ENCODE results near the gene NIPBL. TPM values are rescaled to one million over a fixed set of nuclear protein-coding genes. Genes with fewer than 3 reads are reported as not detected.

NIPBL gene
- total and polyA plus RNA-seq, 2 of the 8 experiments (the other 6 are each of a cell fraction or from before 2014, with no cell fraction given): 21.1 to 53.5 TPM

GRCh38 chr5:36888303-36888702, 11.7 kb downstream of the NIPBL start:
- Histone ChIP-seq H3K23me2 (ENCODE audit: low read depth, low read length) (no peaks in the 10 kb centered on the region), H3K9ac (replicated peaks in 1 of 4; ENCODE audit: extremely low read depth in 1 of 4, low read depth in 3 of 4, low read length in 3 of 4) (no peak overlapping the region), H3K27ac (ENCODE audit: low read depth, low read length) (no peak overlapping the region), H4K91ac (replicated peaks; ENCODE audit: insufficient read length, low read length) (no peak overlapping the region), H3K4me3 (ENCODE audit: extremely low read depth in 1 of 4, insufficient read depth in 2 of 4, low read depth in 3 of 4, low read length in 4 of 4) (no peak overlapping the region), H2BK20ac (ENCODE audit: low read length) (no peak overlapping the region), H2BK120ac (replicated peaks; ENCODE audit: low read depth, low read length) (no peak overlapping the region), H3K18ac (ENCODE audit: extremely low read depth, low read length) (no peak overlapping the region), H4K8ac (ENCODE audit: extremely low read depth, insufficient read depth, low read length) (no peak overlapping the region), H3K23ac (ENCODE audit: insufficient read length) (no peak overlapping the region), H3K36me3 (ENCODE audit: control insufficient read depth in 2 of 4, insufficient read depth in 4 of 4, low read length in 3 of 4) (no peaks in the 10 kb centered on the region; a peak in 2 of 8 replicates), H3K27me3 (replicated peaks in 1 of 4; ENCODE audit: control insufficient read depth in 3 of 4, extremely low read depth in 1 of 4, insufficient read depth in 3 of 4, low read length in 3 of 4) (no peaks in the 10 kb centered on the region), H3K4ac (replicated peaks; ENCODE audit: insufficient read length, low read depth, low read length) (no peak overlapping the region), H2BK5ac (ENCODE audit: low read depth, low read length) (no peak overlapping the region), H2AK5ac (ENCODE audit: low read depth, low read length) (no peak overlapping the region), H2AFZ (ENCODE audit: low read length) (no peak overlapping the region), H3K14ac (ENCODE audit: insufficient read length) (no peak overlapping the region), H2BK15ac (ENCODE audit: low read length) (no peak overlapping the region), H3K56ac (replicated peaks; ENCODE audit: insufficient read length, low read depth, low read length) (no peak overlapping the region), H3K79me1 (ENCODE audit: low read depth, low read length) (peaks cover 8% of the 10 kb centered on the region), H3K4me2 (ENCODE audit: insufficient read depth in 1 of 2, low read depth in 2 of 2, low read length in 2 of 2) (no peak overlapping the region), H4K5ac (ENCODE audit: insufficient read length, low read depth, low read length) (no peak overlapping the region), H2BK12ac (ENCODE audit: low read depth, low read length) (no peak overlapping the region), H3K79me2 (ENCODE audit: control insufficient read depth in 1 of 2, insufficient read depth in 2 of 2, low read length in 2 of 2) (peaks cover 14 to 95% of the 10 kb centered on the region in 2 experiments), H4K20me1 (replicated peaks in 1 of 2; ENCODE audit: control insufficient read depth in 1 of 2, insufficient read depth in 2 of 2, low read length in 2 of 2) (peaks cover 4 to 5% of the 10 kb centered on the region in 2 experiments), H3K4me1 (replicated peaks in 1 of 4; ENCODE audit: control insufficient read depth in 3 of 4, insufficient read depth in 4 of 4, low read length in 3 of 4) (no peaks in the 10 kb centered on the region; a peak in 1 of 7 replicates), H3K9me3 (ENCODE audit: insufficient read depth in 2 of 2, low read depth in 1 of 2, low read length in 1 of 2) (0 out of 4 replicates have a peak, but pooled peaks cover 0 to 2% of the 10 kb centered on the region in 2 experiments)
- DNase-seq (ENCODE audit: low read depth in 1 of 2, low spot score in 2 of 2): no peak
- TF ChIP-seq KDM4A (IDR thresholded peaks at IDR 0.05; ENCODE audit: low read depth, low read length, severe bottlenecking) (no peak), SP2 (IDR thresholded peaks at IDR 0.05; ENCODE audit: low read length) (no peak), GTF2F1 (IDR thresholded peaks at IDR 0.05; ENCODE audit: borderline replicate concordance, low read depth, low read length) (no peak), RXRA (IDR thresholded peaks at IDR 0.05; ENCODE audit: insufficient read depth, low read depth, low read length) (no peak), RAD21 (IDR thresholded peaks at IDR 0.05 in 1 of 2, conservative IDR thresholded peaks at IDR 0.05 in 1 of 2; ENCODE audit: low read depth in 2 of 2, low read length in 2 of 2) (no peak), POLR2AphosphoS5 (IDR thresholded peaks at IDR 0.05; ENCODE audit: low read depth, low read length) (no peak), YY1 (IDR thresholded peaks at IDR 0.05; ENCODE audit: low read depth, low read length) (no peak), TAF7 (optimal IDR thresholded peaks at IDR 0.05; ENCODE audit: borderline replicate concordance, low read depth, low read length) (no peak), JUN (IDR thresholded peaks at IDR 0.05; ENCODE audit: low read depth, low read length) (no peak), CHD1 (IDR thresholded peaks at IDR 0.05; ENCODE audit: low read depth, low read length) (no peak)
- FAIRE-seq: no peak
- ChIA-PET CTCF (ENCODE audit: partially characterized antibody) (no interaction called here), POLR2A (ENCODE audit: partially characterized antibody) (no interaction called here)

Measured in H1 (cell line).